ENCODE results near the gene VPS37C. TPM values are rescaled to one million over a fixed set of nuclear protein-coding genes. Genes with fewer than 3 reads are reported as not detected.
"Not testable (repeated sequence)": the region's sequence is repeated elsewhere in the genome, so short reads cannot be mapped to it uniquely, and the experiment has no call there.

The VPS37C gene
- total RNA-seq, 1 donor from 2014 or later, result 8.7 TPM

DNA sequence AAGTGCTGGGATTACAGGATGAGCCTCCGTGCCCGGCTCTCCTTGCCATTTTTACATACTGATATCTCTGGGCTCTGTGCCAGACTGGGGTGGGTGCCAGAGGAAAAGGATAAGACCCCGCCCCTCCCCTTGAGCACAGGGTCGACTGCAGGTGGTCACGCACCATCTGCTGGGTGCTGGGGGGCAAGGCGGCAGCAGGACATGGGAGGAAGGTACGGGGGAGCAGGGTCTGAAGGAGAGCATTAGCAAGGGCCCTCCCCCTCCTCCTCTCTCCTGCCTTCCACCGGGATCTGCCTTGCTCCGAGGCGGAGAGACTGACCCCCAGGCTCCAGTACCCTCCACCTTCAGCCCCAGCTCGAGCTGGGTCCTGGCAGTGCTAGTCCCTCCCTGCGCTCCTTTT is 32.4 kb upstream of the VPS37C start:
- no peaks in the 10 kb centered on the region for H3K36me3 ChIP-seq (ENCODE audit: control insufficient read depth, insufficient read depth, low read length)
- FAIRE-seq (no peak), DNase-seq (ENCODE audit: low read depth) (no peak)
- no peak overlapping the region for H3K4me3 ChIP-seq (ENCODE audit: low read depth, low read length)
- TF ChIP-seq, protein P1, sequence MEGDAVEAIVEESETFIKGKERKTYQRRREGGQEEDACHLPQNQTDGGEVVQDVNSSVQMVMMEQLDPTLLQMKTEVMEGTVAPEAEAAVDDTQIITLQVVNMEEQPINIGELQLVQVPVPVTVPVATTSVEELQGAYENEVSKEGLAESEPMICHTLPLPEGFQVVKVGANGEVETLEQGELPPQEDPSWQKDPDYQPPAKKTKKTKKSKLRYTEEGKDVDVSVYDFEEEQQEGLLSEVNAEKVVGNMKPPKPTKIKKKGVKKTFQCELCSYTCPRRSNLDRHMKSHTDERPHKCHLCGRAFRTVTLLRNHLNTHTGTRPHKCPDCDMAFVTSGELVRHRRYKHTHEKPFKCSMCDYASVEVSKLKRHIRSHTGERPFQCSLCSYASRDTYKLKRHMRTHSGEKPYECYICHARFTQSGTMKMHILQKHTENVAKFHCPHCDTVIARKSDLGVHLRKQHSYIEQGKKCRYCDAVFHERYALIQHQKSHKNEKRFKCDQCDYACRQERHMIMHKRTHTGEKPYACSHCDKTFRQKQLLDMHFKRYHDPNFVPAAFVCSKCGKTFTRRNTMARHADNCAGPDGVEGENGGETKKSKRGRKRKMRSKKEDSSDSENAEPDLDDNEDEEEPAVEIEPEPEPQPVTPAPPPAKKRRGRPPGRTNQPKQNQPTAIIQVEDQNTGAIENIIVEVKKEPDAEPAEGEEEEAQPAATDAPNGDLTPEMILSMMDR (IDR thresholded peaks at IDR 0.05; ENCODE audit: insufficient read depth, low read length, severe bottlenecking), result no peak
- H3K27me3 ChIP-seq (ENCODE audit: control insufficient read depth, insufficient read depth, low read length), result no peaks in the 10 kb centered on the region

DNA sequence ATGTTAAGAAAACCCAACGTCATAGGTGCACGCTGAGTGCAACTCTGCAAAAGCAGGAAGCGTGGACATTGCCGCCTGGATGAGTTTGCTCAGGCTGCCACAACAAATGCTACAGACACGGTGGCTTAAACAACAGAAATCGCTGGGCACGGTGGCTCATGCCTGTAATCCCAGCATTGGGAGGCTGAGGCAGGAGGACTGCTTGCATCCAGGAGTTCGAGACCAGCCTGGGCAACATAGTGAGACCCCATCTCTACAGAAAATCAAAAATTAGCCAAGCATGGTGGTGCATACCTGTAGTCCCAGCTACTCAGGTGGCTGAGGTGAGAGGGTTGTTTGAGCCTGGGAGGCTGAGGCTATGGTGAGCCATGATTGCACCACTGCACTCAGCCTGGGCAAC is 28.7 kb upstream of the VPS37C start:
- Histone ChIP-seq H3K36me3 (ENCODE audit: control insufficient read depth, insufficient read depth, low read length) (no peaks in the 10 kb centered on the region), H3K4me3 (ENCODE audit: low read depth, low read length) (no peak overlapping the region), H3K27me3 (ENCODE audit: control insufficient read depth, insufficient read depth, low read length) (no peaks in the 10 kb centered on the region)
- FAIRE-seq (no peak), DNase-seq (ENCODE audit: low read depth) (no peak)
- TF ChIP-seq, protein P1 (IDR thresholded peaks at IDR 0.05; ENCODE audit: insufficient read depth, low read length, severe bottlenecking), result no peak

DNA sequence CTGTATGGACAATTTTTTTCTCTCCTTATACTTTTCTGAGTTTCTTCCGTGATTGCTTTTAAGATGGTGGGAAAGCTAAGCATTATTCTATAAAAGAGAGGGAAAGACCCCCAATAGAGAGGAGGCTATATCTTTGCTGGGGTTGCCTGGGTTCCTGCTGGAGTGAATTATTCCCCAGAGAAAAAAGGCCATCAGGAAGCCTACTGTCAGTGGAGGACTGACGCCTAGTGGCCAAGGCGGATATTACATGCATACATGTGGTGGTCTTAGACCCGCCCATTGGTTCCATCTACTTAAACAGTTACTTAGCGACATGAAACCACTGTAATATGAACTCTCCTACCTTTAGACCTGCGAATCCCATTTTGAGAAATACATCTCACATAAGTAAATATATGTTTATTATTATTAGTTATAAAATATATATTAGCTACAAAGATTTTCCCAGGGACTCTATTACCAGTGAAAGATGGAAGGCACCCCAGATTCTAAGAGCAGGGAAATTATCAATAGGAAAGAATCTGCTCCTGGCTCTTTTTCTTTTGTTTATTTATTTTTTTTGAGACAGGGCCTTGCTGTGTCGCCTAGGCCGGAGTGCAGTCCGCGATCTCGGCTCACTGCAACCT is 26.4 kb upstream of the VPS37C start:
- DNase-seq (ENCODE audit: low read depth), result peak; percentile 70
- no peak overlapping the region for H3K4me3 ChIP-seq (ENCODE audit: low read depth, low read length)
- TF ChIP-seq, protein P1 (IDR thresholded peaks at IDR 0.05; ENCODE audit: insufficient read depth, low read length, severe bottlenecking), result peak; percentile 85
- no peaks in the 10 kb centered on the region for H3K36me3 ChIP-seq (ENCODE audit: control insufficient read depth, insufficient read depth, low read length)
- H3K27me3 ChIP-seq (ENCODE audit: control insufficient read depth, insufficient read depth, low read length), result no peaks in the 10 kb centered on the region
- no peak for FAIRE-seq

DNA sequence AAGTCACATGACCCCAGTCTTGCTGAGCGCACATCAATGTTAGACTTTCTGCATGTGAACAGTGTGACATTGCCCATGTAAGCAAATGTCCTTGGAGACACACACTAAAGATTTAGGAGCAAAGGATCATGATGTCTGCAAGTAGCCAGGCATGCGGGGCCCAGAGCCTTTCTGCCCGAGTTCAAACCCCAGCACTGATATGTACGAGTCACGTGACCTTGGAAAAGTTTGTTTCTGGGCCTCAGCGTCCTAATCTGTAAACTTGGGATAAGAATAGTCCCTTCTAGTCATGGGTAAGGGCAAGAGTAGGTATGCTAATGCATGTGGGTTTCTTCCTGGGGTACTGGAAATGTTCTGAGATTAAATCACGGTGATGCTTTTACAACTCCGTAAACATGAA is 25.3 kb upstream of the VPS37C start:
- no peak for FAIRE-seq

DNA sequence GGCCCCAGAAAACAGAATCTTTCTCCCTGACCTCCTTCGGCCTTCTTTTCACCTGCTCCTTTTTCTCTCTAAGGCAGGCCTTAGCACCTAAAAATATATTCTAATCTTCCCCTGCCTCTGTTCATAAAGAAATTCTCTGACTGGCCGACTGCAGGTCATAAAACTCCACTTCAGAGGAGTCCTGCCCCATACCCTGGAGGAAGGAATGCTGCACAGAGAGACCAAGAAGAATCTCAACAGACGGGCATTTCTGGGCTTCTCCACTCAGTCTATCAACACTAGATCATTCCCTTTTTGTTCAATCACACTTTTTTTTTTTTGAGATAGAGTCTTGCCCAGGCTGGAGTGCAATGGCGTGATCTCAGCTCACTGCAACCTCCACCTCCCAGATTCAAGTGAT is 22.4 kb upstream of the VPS37C start:
- TF ChIP-seq, protein P1 (IDR thresholded peaks at IDR 0.05; ENCODE audit: insufficient read depth, low read length, severe bottlenecking), result no peak
- DNase-seq (ENCODE audit: low read depth) (no peak), FAIRE-seq (peak; percentile 23)
- no peaks in the 10 kb centered on the region for H3K36me3 ChIP-seq (ENCODE audit: control insufficient read depth, insufficient read depth, low read length)
- no peak overlapping the region for H3K4me3 ChIP-seq (ENCODE audit: low read depth, low read length)
- no peaks in the 10 kb centered on the region for H3K27me3 ChIP-seq (ENCODE audit: control insufficient read depth, insufficient read depth, low read length)

More for the DNA sequence above, 25.3 kb upstream of the VPS37C start:
- H3K4me3 ChIP-seq (ENCODE audit: low read depth, low read length), result no peak overlapping the region
- H3K36me3 ChIP-seq (ENCODE audit: control insufficient read depth, insufficient read depth, low read length), result no peaks in the 10 kb centered on the region
- no peak for DNase-seq (ENCODE audit: low read depth)
- TF ChIP-seq, protein P1 (IDR thresholded peaks at IDR 0.05; ENCODE audit: insufficient read depth, low read length, severe bottlenecking), result no peak
- no peaks in the 10 kb centered on the region for H3K27me3 ChIP-seq (ENCODE audit: control insufficient read depth, insufficient read depth, low read length)

DNA sequence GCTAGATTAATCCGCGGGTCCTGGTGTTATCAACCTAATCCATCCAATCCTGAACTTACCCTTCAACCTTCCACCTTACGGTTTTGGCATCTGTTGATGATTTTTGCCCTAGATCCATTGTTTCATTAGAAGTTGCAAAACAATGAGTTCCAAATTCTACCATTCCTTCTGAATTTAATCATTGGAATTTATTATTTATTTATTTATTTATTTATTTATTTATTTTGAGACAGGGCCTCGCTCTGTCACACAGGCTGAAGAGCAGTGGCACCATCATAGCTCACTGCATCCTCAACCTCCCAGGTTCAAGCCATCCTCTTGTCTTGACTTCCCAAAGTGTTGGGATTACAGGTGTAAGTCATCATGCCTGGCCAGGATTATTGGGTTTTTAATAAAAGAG is 20.3 kb upstream of the VPS37C start:
- no peak for DNase-seq (ENCODE audit: low read depth)
- H3K4me3 ChIP-seq (ENCODE audit: low read depth, low read length), result no peak overlapping the region
- TF ChIP-seq, protein P1 (IDR thresholded peaks at IDR 0.05; ENCODE audit: insufficient read depth, low read length, severe bottlenecking), result no peak
- FAIRE-seq, result no peak
- H3K36me3 ChIP-seq (ENCODE audit: control insufficient read depth, insufficient read depth, low read length), result no peaks in the 10 kb centered on the region
- no peaks in the 10 kb centered on the region for H3K27me3 ChIP-seq (ENCODE audit: control insufficient read depth, insufficient read depth, low read length)

DNA sequence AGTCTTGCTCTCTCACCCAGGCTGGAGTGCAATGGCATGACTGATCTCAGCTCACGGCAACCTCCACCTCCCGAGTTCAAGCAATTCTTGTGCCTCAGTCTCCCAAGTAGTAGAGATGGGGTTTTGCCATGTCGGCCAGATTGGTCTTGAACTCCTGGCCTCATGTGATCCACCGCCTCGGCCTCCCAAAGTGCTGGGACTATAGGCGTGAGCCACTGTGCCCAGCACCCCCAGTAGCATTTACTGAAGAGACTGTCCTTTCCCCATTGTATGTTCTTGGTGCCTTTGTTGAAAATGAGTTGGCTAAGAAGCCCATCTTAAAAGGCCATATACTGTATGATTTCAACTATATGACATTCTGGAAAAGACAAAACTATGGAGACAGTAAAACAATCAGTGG is 19.0 kb upstream of the VPS37C start:
- FAIRE-seq; H3K36me3 ChIP-seq (ENCODE audit: control insufficient read depth, insufficient read depth, low read length); DNase-seq (ENCODE audit: low read depth); H3K4me3 ChIP-seq (ENCODE audit: low read depth, low read length); H3K27me3 ChIP-seq (ENCODE audit: control insufficient read depth, insufficient read depth, low read length): not testable (repeated sequence)

Measured in bronchial epithelial cell (primary cell).